Fibroblast of peridontal ligament (primary cell): ENCODE measurements around the gene SSH2.

ENCODE experiments used
- DNase-seq: peaks from one replicate; pipeline ENCODE4 v3.0.0-alpha.2; 2010; ENCODE audit errors: extremely low read depth

SSH2 gene

DNA sequence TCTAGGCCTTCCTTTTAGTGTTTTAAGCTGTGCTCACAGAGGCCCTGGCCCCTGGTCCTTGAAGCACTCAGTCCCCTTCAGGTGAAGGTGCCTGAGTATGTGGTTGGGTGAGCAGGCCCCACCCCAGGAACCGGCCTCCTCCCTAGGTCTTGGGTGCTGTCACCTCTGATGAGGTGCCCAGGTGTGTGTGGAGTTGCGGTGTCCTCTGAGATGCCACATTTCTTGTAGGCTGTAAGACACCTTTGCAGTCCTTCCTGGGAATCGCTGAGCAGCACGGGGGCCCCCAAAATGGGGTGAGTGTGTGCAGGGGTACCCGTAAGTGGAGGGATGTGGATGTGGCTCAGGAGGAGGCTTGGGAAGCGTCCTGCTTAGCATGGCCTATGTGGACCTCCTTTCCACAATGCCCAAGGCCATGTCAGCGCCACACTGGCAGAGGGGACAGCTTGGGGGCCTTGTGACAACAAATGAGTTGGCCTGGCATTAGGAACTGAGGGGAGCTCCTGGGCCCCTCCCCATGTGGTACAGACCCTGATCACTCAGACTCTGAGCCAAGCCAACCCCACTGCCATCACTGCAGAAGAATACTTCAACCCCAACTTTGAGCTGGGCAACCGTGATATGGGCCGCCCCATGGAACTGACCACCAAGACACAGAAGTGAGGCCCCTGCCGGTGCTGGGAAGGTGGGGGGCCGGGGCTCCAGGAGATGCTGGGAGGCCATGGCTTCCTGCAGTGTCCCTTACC lies 318.5 kb downstream of the SSH2 start:
- no peak for DNase-seq

GRCh38 chr17:29610395-29610794 lies 319.6 kb downstream of the SSH2 start:
- DNase-seq = no peak

GRCh38 chr17:29608986-29609385 lies 321.0 kb downstream of the SSH2 start:
- no peak for DNase-seq

DNA sequence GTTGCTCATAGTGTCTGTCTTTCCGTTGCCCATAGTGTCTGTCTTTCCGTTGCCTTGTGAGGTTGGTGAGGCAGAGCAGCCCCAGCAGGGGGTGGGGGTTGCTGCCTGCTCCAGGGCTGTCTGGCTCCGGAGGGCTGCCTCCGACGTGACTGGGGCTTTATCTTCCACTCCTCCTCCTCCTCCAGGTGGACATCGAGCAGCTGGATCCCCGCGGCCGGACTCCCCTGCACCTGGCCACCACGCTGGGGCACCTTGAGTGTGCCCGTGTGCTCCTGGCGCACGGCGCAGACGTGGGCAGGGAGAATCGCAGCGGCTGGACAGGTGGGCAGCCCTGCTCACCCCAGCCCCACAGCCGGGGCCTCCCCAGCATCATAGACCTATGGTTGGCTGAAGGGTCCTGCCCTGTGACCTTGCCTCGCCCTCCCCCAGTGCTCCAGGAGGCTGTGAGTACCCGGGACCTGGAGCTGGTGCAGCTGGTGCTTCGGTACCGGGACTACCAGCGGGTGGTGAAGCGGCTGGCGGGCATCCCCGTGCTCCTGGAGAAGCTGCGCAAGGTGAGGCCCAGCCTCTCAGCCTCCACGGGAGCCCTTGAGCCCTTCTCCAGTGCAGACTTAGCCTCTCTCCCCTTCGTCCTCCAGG lies 322.4 kb downstream of the SSH2 start:
- DNase-seq = no peak

DNA sequence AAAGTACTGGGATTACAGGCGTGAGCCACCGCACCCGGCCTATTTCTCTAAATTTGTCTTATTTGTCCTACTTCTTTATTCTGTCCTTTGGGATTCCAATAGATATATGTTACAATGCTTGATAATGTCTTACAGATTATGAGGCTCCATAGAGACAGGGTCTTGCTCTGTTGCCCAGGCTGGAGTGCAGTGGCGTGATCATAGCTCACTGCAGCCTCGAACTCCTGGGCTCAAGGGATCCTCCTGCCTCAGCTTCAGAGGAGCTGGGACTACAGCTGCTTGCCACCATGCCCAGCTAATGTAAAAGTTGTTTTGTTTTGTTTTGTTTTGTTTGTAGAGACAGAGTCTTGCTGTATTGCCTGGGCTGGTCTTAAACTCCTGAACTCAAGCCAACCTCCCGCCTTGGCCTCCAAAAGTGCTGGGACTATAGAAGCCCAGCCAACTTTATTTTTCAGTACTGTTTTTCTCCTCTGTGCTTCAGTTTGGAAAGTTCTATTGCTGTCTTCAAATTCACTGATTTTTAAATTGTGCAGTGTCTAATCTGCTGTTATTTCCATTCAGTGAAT lies 326.8 kb downstream of the SSH2 start:
- DNase-seq = no peak

- DNase-seq = no peak
Observed at GRCh38 chr17:29597361-29598172, 332.5 kb downstream of the SSH2 start.

DNA sequence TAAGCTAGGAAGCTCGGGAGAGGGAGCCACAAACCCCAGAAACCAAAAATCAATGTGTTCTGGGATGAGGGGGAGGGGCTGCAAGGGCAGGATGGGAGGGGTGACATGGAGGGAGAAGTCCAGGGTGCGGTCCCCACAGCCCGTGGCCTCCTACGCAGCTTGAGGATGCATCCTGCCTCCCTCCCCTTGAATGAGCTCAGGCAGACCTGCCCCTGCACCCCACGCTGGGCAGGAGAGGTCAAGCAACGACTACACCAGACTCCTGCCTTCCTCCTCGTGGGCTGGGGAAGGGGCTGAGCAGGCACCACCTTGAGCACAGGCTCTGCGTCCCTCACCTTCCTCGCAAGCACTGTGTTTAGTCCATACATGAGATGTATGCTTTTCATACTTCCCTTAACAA lies 333.2 kb downstream of the SSH2 start:
- DNase-seq = no peak

GRCh38 chr17:29595943-29596774 lies 333.9 kb downstream of the SSH2 start:
- DNase-seq = no peak

DNA sequence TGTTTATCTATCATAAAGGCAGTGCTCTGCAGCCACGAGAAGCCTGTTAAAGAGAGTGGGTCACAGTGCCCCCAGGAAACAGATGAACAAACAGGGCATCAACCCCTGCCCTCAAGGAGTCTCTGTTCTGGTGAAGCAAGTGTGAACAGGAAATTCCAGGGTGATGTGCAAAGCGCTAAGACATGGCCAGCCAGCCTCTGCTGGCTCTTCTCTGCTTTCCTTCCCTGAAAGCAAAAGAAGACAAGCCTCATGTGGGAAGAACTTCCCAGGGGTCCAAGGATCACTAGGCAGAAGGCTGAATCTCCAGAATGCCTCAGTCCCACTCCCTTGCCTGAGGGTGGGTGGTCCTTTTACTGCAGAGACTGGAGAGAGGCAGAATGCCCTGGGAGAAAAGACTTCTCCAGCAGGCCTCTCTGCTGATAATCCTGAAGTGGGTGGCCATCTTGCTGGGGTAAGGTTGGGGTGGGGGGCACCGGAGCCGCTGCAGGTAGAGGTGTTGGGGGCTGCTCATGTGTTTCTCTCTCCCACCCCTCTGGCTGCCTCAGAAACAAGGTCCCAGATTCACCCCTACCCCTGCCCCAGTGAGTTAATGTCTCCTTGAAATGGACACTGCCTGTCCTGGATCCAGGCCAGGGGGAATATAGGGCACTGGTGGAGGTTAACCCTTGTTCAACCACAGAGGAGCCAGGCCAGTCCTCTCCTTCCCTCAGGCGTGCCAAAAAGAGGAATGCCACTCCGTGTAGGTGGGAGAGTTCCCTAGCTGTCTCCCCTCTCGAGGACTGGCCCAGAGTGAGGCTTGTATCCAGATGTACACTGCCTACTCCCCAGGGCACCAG lies 334.7 kb downstream of the SSH2 start:
- no peak for DNase-seq

DNA sequence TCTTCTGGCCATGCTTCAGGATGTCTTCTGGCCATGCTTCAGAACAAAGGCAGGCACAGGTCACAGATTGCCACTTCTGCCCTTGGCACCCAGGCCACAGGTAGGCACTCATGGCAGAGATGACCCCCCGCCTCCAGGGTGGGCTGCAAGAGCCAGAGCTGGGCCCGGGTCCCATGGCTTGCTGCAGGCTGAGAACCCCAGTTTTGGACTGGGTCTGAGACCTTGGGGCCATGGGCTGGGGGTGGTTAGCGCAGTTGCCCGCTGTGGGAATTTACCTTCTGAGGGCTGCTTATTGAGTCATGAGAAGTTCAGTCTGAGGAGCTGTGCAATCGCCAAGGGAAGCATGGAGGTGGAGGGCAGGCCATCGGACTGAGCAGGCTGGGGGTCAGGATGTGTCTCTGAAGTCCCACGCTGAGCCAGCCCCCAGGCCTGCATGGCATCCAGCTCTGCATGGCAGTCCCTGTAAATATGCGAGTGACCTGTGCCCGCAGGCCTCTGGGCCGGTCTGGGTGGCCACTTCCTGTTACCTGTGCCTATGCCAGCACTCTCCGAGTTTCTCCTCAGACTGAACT lies 335.4 kb downstream of the SSH2 start:
- no peak for DNase-seq

GRCh38 chr17:29593591-29594518 lies 336.2 kb downstream of the SSH2 start:
- DNase-seq = no peak

GRCh38 chr17:29592850-29593551 lies 337.0 kb downstream of the SSH2 start, which contains the start of gene ANKRD13B:
Gene ANKRD13B (plus strand): TSS chr17:29593132. CDS start chr17:29593622, 490 bp downstream.
- DNase-seq = no peak

DNA sequence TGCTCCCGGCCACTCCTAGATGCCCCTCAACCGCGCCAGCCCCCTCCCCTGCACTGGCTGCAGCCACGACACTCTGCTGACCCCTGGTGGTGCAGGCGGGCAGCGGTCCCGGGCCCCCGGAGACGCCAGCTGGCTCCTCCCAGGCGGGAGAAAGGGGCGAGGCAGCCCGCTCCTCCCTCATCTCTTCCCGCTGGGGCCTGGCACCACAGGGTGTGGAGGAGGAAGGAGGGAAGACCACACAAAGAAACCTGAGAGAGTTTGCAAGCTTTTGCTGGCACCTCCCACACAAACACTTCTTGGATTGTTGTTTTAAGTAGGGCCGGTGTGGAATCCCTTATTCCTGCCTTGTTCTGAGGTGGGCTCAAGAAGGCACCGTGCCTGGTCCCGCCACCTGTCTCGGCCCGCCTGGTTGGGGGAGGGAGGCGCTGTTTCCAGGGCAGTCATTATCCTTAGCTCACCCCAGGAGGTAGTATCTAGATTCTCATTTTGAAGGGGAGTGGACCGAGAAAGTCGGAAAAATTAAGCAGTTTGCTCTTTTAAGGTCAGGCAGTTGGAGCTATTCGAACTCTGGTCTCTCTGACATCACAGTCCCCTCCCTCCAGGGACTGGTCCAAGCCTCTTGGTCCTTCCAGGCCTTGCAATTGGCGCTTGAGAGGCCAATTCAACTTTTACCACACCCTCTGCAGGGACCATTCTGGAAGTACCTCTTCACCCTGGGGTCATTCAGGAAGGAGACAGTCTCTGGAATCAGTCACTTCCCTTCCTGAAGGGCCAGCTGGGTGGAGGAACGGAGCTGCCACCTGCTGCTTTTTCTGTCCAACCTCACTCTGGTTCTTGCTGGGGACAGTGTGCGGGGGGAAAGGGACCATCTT lies 338.1 kb downstream of the SSH2 start:
- peak; percentile 61 for DNase-seq

DNA sequence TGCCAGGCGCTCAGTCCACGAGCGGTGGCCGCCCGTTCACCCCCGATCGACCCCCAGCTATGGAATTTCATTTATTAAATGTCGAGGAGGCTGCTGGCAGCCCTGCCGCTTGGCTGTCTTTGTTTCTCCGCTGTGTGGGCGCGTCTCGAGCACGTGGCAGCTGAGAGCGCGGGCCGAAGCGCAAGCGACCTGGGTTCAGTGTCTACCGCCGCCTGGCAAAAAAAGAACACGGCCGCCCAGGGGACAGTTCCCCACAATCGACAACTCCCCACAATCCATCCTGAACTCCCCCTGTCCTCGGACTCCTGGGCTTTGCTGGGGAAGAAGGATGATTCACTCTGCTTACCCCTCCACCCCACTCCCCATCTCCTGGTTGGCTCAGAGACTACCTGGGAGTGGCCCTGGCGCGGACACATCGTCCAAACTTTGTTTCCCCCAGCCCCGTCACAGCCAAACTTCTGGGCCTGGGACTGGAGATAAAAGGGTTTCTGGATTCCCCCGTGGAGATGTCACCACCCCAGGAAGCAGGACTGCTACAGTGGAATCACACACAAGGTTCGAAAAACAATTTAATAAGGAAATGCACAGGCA lies 338.8 kb downstream of the SSH2 start:
- DNase-seq = no peak

GRCh38 chr17:29590411-29591145 lies 339.4 kb downstream of the SSH2 start:
- DNase-seq = peak; percentile 60
